ENCODE measurements around the gene COX17. TPM values are rescaled to one million over a fixed set of nuclear protein-coding genes. Genes with fewer than 3 reads are reported as not detected.

The COX17 gene
- total and polyA plus RNA-seq, 9 of the 15 experiments (the other 6 are each of a cell fraction or from before 2014, with no cell fraction given): 29.1 to 167 (median 60.6) TPM

DNA sequence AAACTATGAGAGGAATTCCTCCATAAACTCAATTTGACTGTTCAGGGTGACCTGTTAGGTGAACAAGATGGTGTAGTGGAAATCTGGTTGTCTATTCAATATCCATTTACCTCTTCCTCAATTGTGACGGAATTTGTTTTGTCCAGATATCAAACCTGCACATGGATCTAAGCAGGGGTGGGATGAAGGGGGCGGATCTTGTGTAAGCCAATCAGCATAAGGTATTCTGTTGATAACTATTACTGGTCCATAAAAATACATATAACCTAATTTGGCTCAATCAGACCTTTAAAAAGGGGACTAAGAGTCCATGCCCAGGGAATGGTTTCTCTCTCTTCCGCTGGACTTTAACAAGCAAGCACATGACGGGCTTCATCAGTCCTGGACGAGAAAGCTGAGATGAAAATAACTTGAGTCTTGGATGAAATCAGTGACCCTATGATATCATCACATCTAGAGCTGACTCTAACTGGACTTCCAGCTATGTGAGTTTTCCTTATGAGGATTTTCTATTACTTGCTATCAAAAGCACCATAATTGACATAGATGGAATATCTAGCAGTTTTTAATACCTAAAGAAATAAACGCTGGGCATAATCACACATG lies 11.1 kb downstream of the COX17 start:
- H3K36me3 ChIP-seq (ENCODE audit: control insufficient read depth, insufficient read depth, low read length): peaks cover 17% of the 10 kb centered on the region; the same call in 2 of the 3 replicates
- no peaks in the 10 kb centered on the region for H4K20me1 ChIP-seq (replicated peaks; ENCODE audit: control insufficient read depth, insufficient read depth, low read length)
- 97% methylated on average over 5 of the region's 6 CpGs for WGBS (ENCODE audit: insufficient coverage, low coverage, missing lambda C conversion rate)
- no peaks in the 10 kb centered on the region for H3K9me3 ChIP-seq (replicated peaks; ENCODE audit: control insufficient read depth, insufficient read depth, low read depth, low read length)
- H3K9ac ChIP-seq (ENCODE audit: insufficient read depth in 1 of 2, low read depth in 2 of 2, low read length in 2 of 2): no peak overlapping the region
- intact Hi-C loops (cut with micrococcal nuclease) (no loop called here), in situ Hi-C loops (cut with MboI) (no loop called here)
- no peak overlapping the region for H3K27ac ChIP-seq (ENCODE audit: extremely low read depth, low read depth, low read length)
- H3K4me2 ChIP-seq (ENCODE audit: insufficient read depth, low read length): no peak overlapping the region
- H3K27me3 ChIP-seq (ENCODE audit: control insufficient read depth in 2 of 2, insufficient read depth in 2 of 2, low read length in 2 of 2): no peaks in the 10 kb centered on the region
- no TSS peak for BruUV-seq (replicated peaks)
- ChIA-PET CTCF (ENCODE audit: low intra/inter-chr PET ratio) (no interaction called here), POLR2A (interaction anchor here (0.6 kb wide), 1 partner anchor 176 kb away, joined by 3 read pairs; no protein-coding TSS in a partner anchor)
- FAIRE-seq (no peak), ATAC-seq (no peak), DNase-seq (ENCODE audit: extremely low read depth in 1 of 4, low spot score in 3 of 4) (no peak)
- no peaks in the 10 kb centered on the region for H3K9me1 ChIP-seq (ENCODE audit: control insufficient read depth, insufficient read depth, low read length)
- H3K4me1 ChIP-seq (replicated peaks in 1 of 2; ENCODE audit: control insufficient read depth in 2 of 2, insufficient read depth in 2 of 2, low read length in 2 of 2): peaks cover 0 to 11% of the 10 kb centered on the region in 2 experiments; a peak in 2 of 5 replicates
- no peak overlapping the region for H3K4me3 ChIP-seq
- H2AFZ ChIP-seq (ENCODE audit: low read depth, low read length): no peak overlapping the region
- TF ChIP-seq, protein P1, sequence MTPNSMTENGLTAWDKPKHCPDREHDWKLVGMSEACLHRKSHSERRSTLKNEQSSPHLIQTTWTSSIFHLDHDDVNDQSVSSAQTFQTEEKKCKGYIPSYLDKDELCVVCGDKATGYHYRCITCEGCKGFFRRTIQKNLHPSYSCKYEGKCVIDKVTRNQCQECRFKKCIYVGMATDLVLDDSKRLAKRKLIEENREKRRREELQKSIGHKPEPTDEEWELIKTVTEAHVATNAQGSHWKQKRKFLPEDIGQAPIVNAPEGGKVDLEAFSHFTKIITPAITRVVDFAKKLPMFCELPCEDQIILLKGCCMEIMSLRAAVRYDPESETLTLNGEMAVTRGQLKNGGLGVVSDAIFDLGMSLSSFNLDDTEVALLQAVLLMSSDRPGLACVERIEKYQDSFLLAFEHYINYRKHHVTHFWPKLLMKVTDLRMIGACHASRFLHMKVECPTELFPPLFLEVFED (CRISPR knock-in tag; conservative IDR thresholded peaks at IDR 0.05): no peak
- TF ChIP-seq SOX6 (IDR thresholded peaks at IDR 0.05) (no peak), MCM2 (IDR thresholded peaks at IDR 0.05; ENCODE audit: low read depth) (no peak), TCF7L2 (IDR thresholded peaks at IDR 0.05; ENCODE audit: low read depth, low read length) (no peak), OTX1 (CRISPR knock-in tag; IDR thresholded peaks at IDR 0.05) (no peak), SREBF1 (IDR thresholded peaks at IDR 0.05; ENCODE audit: borderline replicate concordance, low read depth, low read length) (no peak), NFYB (IDR thresholded peaks at IDR 0.05; ENCODE audit: extremely low read depth, insufficient read length) (no peak)
- H3K79me2 ChIP-seq (ENCODE audit: control insufficient read depth, insufficient read depth, low read length): no peaks in the 10 kb centered on the region
